BLaER1 treated with 17β-estradiol and CSF1 and Interleukin-3, amounts not matched to agents 10 nM and 100 nM (cell line): ENCODE data around the gene WWTR1.
A peak's percentile ranks its signal among the peaks of the same experiment; 100 is the strongest.

Source experiments
- H3K27ac ChIP-seq, 11 experiments: shearing (Covaris generic); formaldehyde crosslinking; 2 replicates each; pipeline ENCODE4 v1.8.1; 2022
- H3K27me3 ChIP-seq, 11 experiments: shearing (Covaris generic); formaldehyde crosslinking; 2 replicates each; pipeline ENCODE4 v1.8.1; 2022
- H3K36me3 ChIP-seq, 11 experiments: shearing (Covaris generic); formaldehyde crosslinking; 2 replicates each; pipeline ENCODE4 v1.8.1; 2022
- H3K4me1 ChIP-seq, 10 experiments: shearing (Covaris generic); formaldehyde crosslinking; 2 replicates each; pipeline ENCODE4 v1.8.1; 2022
- H3K4me2 ChIP-seq, 11 experiments: shearing (Covaris generic); formaldehyde crosslinking; 2 replicates each; pipeline ENCODE4 v1.8.1; 2022
- H3K4me3 ChIP-seq, 10 experiments: shearing (Covaris generic); formaldehyde crosslinking; 2 replicates each; pipeline ENCODE4 v1.8.1; 2022
- H3K9ac ChIP-seq, 11 experiments: shearing (Covaris generic); formaldehyde crosslinking; 2 replicates each; pipeline ENCODE4 v1.8.1; 2022
- H3K9me3 ChIP-seq, 11 experiments: shearing (Covaris generic); formaldehyde crosslinking; replicated peaks in 1 of 11; 2 replicates each; pipeline ENCODE4 v1.8.1; 2022
- H4K20me1 ChIP-seq, 11 experiments: shearing (Covaris generic); formaldehyde crosslinking; 2 replicates each; pipeline ENCODE4 v1.8.1; 2022
- Cebpa-rat ChIP-seq, 11 experiments: shearing (Covaris generic); IDR thresholded peaks; 2 replicates each; pipeline ENCODE4 v1.8.1; 2022

The WWTR1 gene

DNA sequence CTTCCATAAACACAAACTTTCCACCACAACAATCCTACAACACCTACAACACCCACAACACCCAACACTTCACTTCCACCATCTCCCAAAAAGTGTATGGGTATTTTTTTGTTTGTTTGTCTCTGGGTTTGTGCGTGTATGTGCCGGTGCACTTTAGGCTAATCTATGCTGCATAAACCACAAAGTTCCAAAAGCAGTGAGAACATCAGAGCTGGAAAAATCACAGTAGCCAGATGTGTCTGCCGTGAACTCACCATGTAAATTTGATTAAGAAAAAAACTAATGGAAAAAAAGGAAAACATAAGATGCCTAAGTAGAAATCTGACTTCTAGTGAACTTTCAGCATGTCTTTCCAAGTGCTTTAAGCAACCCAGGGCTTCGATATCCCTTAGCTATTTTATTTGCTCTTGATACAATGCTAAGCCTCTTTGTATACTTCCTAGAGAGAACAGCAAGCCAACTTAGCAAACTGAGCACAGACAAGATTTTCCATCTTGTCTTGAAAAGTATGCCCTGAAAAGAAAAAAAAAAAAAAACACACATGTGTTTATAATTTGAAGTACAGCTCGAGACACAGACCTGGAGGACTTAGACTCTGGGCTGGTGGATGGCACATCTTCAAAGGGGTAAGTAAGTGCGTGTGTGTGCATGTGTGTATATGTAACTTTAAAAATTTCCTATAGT lies 91.4 kb downstream of the WWTR1 start:
- peaks cover 8 to 14% (median 10%) of the 10 kb centered on the region in 10 experiments for H3K4me1 ChIP-seq
- no peak overlapping the region for H3K4me2 ChIP-seq
- no peak overlapping the region for H3K9ac ChIP-seq
- no peak overlapping the region for H3K4me3 ChIP-seq
- H4K20me1 ChIP-seq = no peaks in the 10 kb centered on the region
- no peak overlapping the region for H3K27ac ChIP-seq
- peaks cover 0 to 9% (median 0%) of the 10 kb centered on the region in 11 experiments; a peak in 1 of 22 replicates for H3K27me3 ChIP-seq
- H3K36me3 ChIP-seq = no peaks in the 10 kb centered on the region
- H3K9me3 ChIP-seq = no peaks in the 10 kb centered on the region
- TF ChIP-seq Cebpa-rat (IDR thresholded peaks at IDR 0.05) = no peak

GRCh38 chr3:149564079-149564478 lies 93.7 kb downstream of the WWTR1 start:
- Histone ChIP-seq H3K4me2 (no peak overlapping the region), H3K27me3 (peaks cover 0 to 9% (median 0%) of the 10 kb centered on the region in 11 experiments; a peak in 1 of 22 replicates), H3K4me3 (no peak overlapping the region), H3K4me1 (no peaks in the 10 kb centered on the region), H4K20me1 (no peaks in the 10 kb centered on the region), H3K9me3 (no peaks in the 10 kb centered on the region), H3K36me3 (no peaks in the 10 kb centered on the region), H3K9ac (no peak overlapping the region), H3K27ac (no peak overlapping the region)
- no peak for TF ChIP-seq Cebpa-rat (IDR thresholded peaks at IDR 0.05)

- TF ChIP-seq Cebpa-rat (IDR thresholded peaks at IDR 0.05) = no peak
- H3K27ac ChIP-seq = no peak overlapping the region
- H3K4me2 ChIP-seq = no peak overlapping the region
These were observed 94.7 kb downstream of the WWTR1 start for GRCh38 chr3:149563114-149563513.

DNA sequence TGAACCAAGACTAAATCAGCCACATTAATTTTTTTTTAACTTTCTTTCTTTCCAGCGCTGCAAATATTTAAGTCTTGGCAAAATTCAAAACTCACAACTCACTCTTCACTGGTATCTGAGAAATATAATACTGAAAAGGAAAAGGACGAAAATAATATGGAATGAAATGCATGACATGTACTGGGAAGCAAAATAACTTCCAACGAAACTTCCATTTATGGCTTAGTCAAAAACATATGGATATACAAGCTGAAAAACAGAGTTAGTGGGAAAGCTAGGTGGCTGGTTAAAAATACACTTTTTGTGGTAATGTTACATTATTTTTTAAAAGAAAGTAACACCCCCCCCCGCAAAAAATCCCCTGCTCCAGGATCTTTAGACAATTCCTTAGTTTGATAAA lies 97.2 kb downstream of the WWTR1 start:
- H3K9me3 ChIP-seq = no peaks in the 10 kb centered on the region
- H3K36me3 ChIP-seq = no peaks in the 10 kb centered on the region
- no peaks in the 10 kb centered on the region for H4K20me1 ChIP-seq
- TF ChIP-seq Cebpa-rat (IDR thresholded peaks at IDR 0.05) = no peak
- no peaks in the 10 kb centered on the region for H3K27me3 ChIP-seq
- H3K4me1 ChIP-seq = peaks cover 0 to 11% (median 9%) of the 10 kb centered on the region in 10 experiments; a peak in 16 of 20 replicates
- no peak overlapping the region for H3K4me2 ChIP-seq
- H3K9ac ChIP-seq = no peak overlapping the region
- H3K4me3 ChIP-seq = no peak overlapping the region
- H3K27ac ChIP-seq = no peak overlapping the region

More at GRCh38 chr3:149563114-149563513, 94.7 kb downstream of the WWTR1 start:
- H3K27me3 ChIP-seq = peaks cover 0 to 9% (median 0%) of the 10 kb centered on the region in 11 experiments; a peak in 1 of 22 replicates
- no peaks in the 10 kb centered on the region for H3K9me3 ChIP-seq
- no peak overlapping the region for H3K9ac ChIP-seq
- H4K20me1 ChIP-seq = no peaks in the 10 kb centered on the region
- H3K4me1 ChIP-seq = no peaks in the 10 kb centered on the region
- H3K4me3 ChIP-seq = no peak overlapping the region
- H3K36me3 ChIP-seq = no peaks in the 10 kb centered on the region

DNA sequence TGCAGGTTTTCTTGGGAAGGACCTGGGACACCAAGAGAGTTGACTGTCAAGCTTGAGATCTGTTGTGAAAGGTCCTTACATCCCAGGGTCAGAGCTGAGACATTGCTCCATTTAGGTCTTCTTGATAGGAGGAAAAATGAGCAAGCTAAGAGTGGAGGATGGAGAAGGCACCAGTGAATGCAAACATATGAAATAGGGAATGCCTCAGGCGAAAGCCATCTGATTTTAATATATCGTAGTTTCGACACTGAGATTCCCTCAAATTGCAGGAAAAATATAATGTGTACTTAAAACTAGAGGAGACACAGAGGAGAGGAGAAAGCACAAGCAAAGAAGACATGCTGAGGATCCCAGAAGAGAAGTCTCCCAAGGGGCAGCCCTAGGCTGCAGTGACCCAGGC lies 97.8 kb downstream of the WWTR1 start:
- Histone ChIP-seq H3K4me1 (peaks cover 0 to 17% (median 15%) of the 10 kb centered on the region in 10 experiments; a peak in 16 of 20 replicates), H3K27ac (no peak overlapping the region), H3K4me3 (no peak overlapping the region), H3K9ac (no peak overlapping the region), H3K4me2 (no peak overlapping the region), H3K27me3 (no peaks in the 10 kb centered on the region), H3K9me3 (no peaks in the 10 kb centered on the region), H3K36me3 (no peaks in the 10 kb centered on the region), H4K20me1 (no peaks in the 10 kb centered on the region)
- no peak for TF ChIP-seq Cebpa-rat (IDR thresholded peaks at IDR 0.05)

DNA sequence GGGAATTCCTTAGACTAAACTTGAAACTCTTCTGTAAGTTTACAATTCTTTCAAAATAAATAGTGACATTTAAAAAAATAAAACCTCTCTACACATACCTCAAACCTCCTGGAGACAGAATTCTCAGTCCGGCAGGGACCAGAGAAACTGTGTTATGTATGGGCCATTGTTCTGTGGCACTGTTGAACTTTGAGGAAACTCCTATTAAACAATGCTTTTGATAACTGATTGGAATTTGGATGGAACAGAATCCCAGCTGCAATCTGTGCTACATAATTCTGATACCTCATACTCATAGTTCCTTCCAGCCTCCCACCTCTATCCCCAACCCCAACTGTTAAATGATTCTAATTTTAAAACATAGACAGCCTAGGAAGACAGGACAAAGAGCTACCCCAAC lies 98.3 kb downstream of the WWTR1 start:
- Histone ChIP-seq H3K4me3 (no peak overlapping the region), H3K4me1 (peaks cover 0 to 22% (median 20%) of the 10 kb centered on the region in 10 experiments; a peak in 16 of 20 replicates), H3K4me2 (no peak overlapping the region), H3K9me3 (no peaks in the 10 kb centered on the region), H3K36me3 (no peaks in the 10 kb centered on the region), H4K20me1 (no peaks in the 10 kb centered on the region), H3K9ac (no peak overlapping the region), H3K27me3 (no peaks in the 10 kb centered on the region), H3K27ac (no peak overlapping the region)
- no peak for TF ChIP-seq Cebpa-rat (IDR thresholded peaks at IDR 0.05)

DNA sequence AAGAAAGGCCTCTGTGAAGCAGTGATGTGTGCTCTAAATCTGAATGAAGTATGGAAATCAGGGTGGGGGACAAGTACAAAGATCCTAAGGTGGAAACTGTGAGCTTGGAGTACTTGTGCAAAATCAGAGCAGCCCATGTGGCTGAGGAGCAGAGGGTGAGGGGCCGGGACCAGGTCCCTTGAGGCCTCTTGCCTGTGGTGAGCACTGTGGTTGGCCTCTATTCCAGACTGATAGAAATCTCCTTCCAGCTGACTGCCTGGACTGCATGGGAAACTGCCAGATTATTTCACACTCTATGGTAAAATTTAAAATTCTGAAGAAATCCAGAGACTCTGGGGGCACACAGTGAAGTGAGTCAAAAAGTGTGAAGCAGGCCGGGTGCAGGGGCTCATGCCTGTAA lies 101.9 kb downstream of the WWTR1 start:
- no peak for TF ChIP-seq Cebpa-rat (IDR thresholded peaks at IDR 0.05)
- Histone ChIP-seq H4K20me1 (no peaks in the 10 kb centered on the region), H3K27me3 (no peaks in the 10 kb centered on the region), H3K4me2 (peak overlapping the region in 9 of 11 experiments; percentile 32 to 76 (median 60); a peak in 18 of 22 replicates), H3K27ac (peak overlapping the region in 2 of 11 experiments; percentile 17 to 18; a peak in 1 of 22 replicates), H3K36me3 (no peaks in the 10 kb centered on the region), H3K9me3 (no peaks in the 10 kb centered on the region), H3K9ac (peak overlapping the region in 1 of 11 experiments; percentile 11; a peak in 1 of 22 replicates), H3K4me3 (no peak overlapping the region), H3K4me1 (peaks cover 0 to 32% (median 28%) of the 10 kb centered on the region in 10 experiments; a peak in 16 of 20 replicates)

- no peak overlapping the region for H3K9ac ChIP-seq
- H3K27me3 ChIP-seq = no peaks in the 10 kb centered on the region
- H4K20me1 ChIP-seq = no peaks in the 10 kb centered on the region
- no peak overlapping the region for H3K27ac ChIP-seq
- H3K4me1 ChIP-seq = peaks cover 0 to 32% (median 28%) of the 10 kb centered on the region in 10 experiments; a peak in 16 of 20 replicates
- H3K4me2 ChIP-seq = peak overlapping the region in 9 of 11 experiments; percentile 7 to 76 (median 60); a peak in 17 of 22 replicates
- no peak for TF ChIP-seq Cebpa-rat (IDR thresholded peaks at IDR 0.05)
- no peaks in the 10 kb centered on the region for H3K9me3 ChIP-seq
- no peak overlapping the region for H3K4me3 ChIP-seq
- H3K36me3 ChIP-seq = no peaks in the 10 kb centered on the region
These were observed 103.0 kb downstream of the WWTR1 start for GRCh38 chr3:149554826-149555225.

DNA sequence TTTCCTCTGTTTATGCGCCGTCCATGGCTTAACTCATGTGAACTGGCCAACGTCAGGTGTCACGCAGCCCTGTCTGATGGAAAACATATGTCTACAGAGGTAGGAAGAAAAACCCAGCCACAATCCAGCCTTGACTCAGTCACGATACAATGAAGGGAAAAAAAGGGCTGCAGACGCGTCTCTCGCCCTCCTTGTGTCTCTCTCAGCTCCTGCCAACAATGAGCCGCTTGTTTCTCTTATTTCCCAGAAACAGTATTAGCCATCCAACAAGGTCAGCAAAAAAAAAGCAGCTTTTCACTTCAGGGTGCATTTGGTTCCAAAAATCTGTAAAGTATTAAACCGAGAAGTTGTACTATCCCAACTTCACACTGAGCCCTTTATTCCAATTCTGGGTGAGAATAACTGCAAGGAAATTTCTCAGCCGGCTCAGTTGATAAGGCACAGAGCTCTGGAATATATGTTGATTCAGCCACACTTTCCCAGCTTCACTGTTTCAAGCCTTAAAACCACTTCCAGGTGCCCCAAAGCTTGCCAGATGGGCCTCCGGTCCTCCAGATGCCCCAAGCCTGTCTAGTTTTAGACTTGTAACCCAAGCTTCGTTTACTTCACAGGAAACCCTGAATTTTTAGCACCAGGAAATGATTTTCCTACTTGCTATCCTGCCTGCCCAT lies 103.9 kb downstream of the WWTR1 start:
- Histone ChIP-seq H4K20me1 (no peaks in the 10 kb centered on the region), H3K27me3 (no peaks in the 10 kb centered on the region), H3K27ac (0 out of 22 replicates have a peak overlapping the region, but pooled peaks of 1 of the 11 experiments have one; percentile 9), H3K4me3 (no peak overlapping the region), H3K9ac (no peak overlapping the region), H3K4me1 (peaks cover 0 to 32% (median 28%) of the 10 kb centered on the region in 10 experiments; a peak in 16 of 20 replicates), H3K9me3 (no peaks in the 10 kb centered on the region), H3K4me2 (peak overlapping the region in 8 of 11 experiments; percentile 39 to 76 (median 60); a peak in 15 of 22 replicates), H3K36me3 (no peaks in the 10 kb centered on the region)
- TF ChIP-seq Cebpa-rat (IDR thresholded peaks at IDR 0.05) = no peak
